SK-N-SH (cell line): ENCODE measurements around the gene GRM8. TPM values are rescaled to one million over a fixed set of nuclear protein-coding genes. Genes with fewer than 3 reads are reported as not detected.

Source experiments
- CTCF ChIA-PET: fragments of 300-600, 350-600 bp; formaldehyde crosslinking; extraction: SDS; loops from one replicate; lab custom pipeline; 2021; lab: Yijun Ruan, JAX
- POLR2A ChIA-PET: fragments of 350-600 bp; sonication (Branson Sonifier 250); formaldehyde crosslinking; extraction: SDS; loops from one replicate; lab custom pipeline; 2020; ENCODE audit warnings: antibody characterized with exemption, inconsistent platforms; lab: Yijun Ruan, JAX
- DNase-seq: peaks from one replicate; pipeline ENCODE4 v3.0.0; 2012
- H2AFZ ChIP-seq: fragments of 200-600 bp; sonication (generic); 2 replicates; pipeline ENCODE4 v1.8.1; 2016; ENCODE audit warnings: antibody characterized with exemption, mild to moderate bottlenecking, low read depth
- H3F3A ChIP-seq: fragments of 200-600 bp; sonication (generic); replicated peaks from 2 replicates; pipeline ENCODE3; 2016; ENCODE audit warnings: antibody characterized with exemption, mild to moderate bottlenecking; ENCODE audit not compliant: insufficient read depth
- H3K27ac ChIP-seq, 2 experiments: fragments of 200-500 bp in 1 of 2; fragments of 200-600 bp in 1 of 2; sonication (Bioruptor generic) in 1 of 2; sonication (generic), shearing (Covaris generic) in 1 of 2; 2 replicates each; pipeline versions ENCODE4 v1.5.1 to v1.6.1; 2014 to 2016; ENCODE audit warnings: low read depth in 2 of 2, inconsistent platforms in 1 of 2, low read length in 1 of 2, mild to moderate bottlenecking in 1 of 2, mixed read lengths in 1 of 2
- H3K27me3 ChIP-seq: fragments of 200-600 bp; sonication (generic), shearing (Covaris generic); 2 replicates; pipeline ENCODE4 v1.6.1; 2016; ENCODE audit warnings: mixed run types; ENCODE audit not compliant: insufficient read depth
- H3K36me3 ChIP-seq, 2 experiments: fragments of 200-500 bp in 1 of 2; fragments of 200-600 bp in 1 of 2; sonication (Bioruptor generic) in 1 of 2; sonication (generic) in 1 of 2; replicated peaks in 1 of 2; 2 replicates each; pipeline versions ENCODE3 to v1.5.1; 2014 to 2016; ENCODE audit warnings: low read length in 1 of 2, mild to moderate bottlenecking in 1 of 2; ENCODE audit not compliant: insufficient read depth in 2 of 2, control insufficient read depth in 1 of 2
- H3K4me1 ChIP-seq, 2 experiments: fragments of 200-500 bp in 1 of 2; fragments of 200-600 bp in 1 of 2; sonication (Bioruptor generic) in 1 of 2; sonication (generic), shearing (Covaris generic) in 1 of 2; 2 replicates each; pipeline versions ENCODE4 v1.5.1 to v1.6.1; 2014 to 2016; ENCODE audit warnings: low read depth in 1 of 2, low read length in 1 of 2, mixed run types in 1 of 2; ENCODE audit not compliant: insufficient read depth in 2 of 2, control insufficient read depth in 1 of 2
- H3K4me2 ChIP-seq: fragments of 200-600 bp; sonication (generic), shearing (Covaris generic); 2 replicates; pipeline ENCODE4 v1.6.1; 2017; ENCODE audit warnings: mixed run types
- H3K4me3 ChIP-seq, 2 experiments: fragments of 200-500 bp in 1 of 2; fragments of 200-600 bp in 1 of 2; sonication (Bioruptor generic) in 1 of 2; sonication (generic), shearing (Covaris generic) in 1 of 2; 2 replicates each; pipeline versions ENCODE4 v1.5.1 to v1.8.1; 2014 to 2016; ENCODE audit warnings: low read depth in 2 of 2, inconsistent platforms in 1 of 2, low read length in 1 of 2, mild to moderate bottlenecking in 1 of 2, mixed read lengths in 1 of 2, moderate library complexity in 1 of 2
- H3K79me2 ChIP-seq: fragments of 200-600 bp; sonication (generic); 2 replicates; pipeline ENCODE4 v1.8.1; 2017; ENCODE audit warnings: mild to moderate bottlenecking; ENCODE audit not compliant: insufficient read depth
- H3K9ac ChIP-seq: fragments of 200-600 bp; sonication (generic); 2 replicates; pipeline ENCODE4 v1.6.1; 2017; ENCODE audit warnings: mixed run types
- H3K9me2 ChIP-seq: fragments of 200-600 bp; sonication (generic); 2 replicates; pipeline ENCODE4 v1.6.1; 2017; ENCODE audit warnings: mixed run types
- H3K9me3 ChIP-seq: fragments of 200-600 bp; sonication (generic); 2 replicates; pipeline ENCODE4 v1.6.1; 2017; ENCODE audit warnings: mixed run types, mild to moderate bottlenecking, moderate library complexity
- H4K20me1 ChIP-seq: fragments of 200-600 bp; sonication (generic); 2 replicates; pipeline ENCODE4 v1.6.1; 2017; ENCODE audit warnings: mild to moderate bottlenecking, mixed run types; ENCODE audit not compliant: insufficient read depth
- CHD2 ChIP-seq: fragments of 150-350 bp; IDR thresholded peaks from 2 replicates; pipeline ENCODE4 v1.6.1; 2018; ENCODE audit warnings: low read length; ENCODE audit not compliant: partially characterized antibody
- CTCF ChIP-seq: fragments of 200-600 bp; sonication (generic); IDR thresholded peaks from 2 replicates; pipeline ENCODE4 v1.6.1; 2017; ENCODE audit warnings: antibody characterized with exemption, mild to moderate bottlenecking, moderate library complexity
- EP300 ChIP-seq, 2 experiments: IDR thresholded peaks; 2 replicates each; pipeline versions ENCODE4 v1.4.0 to v1.6.1; 2012; ENCODE audit warnings: borderline replicate concordance in 1 of 2, low read depth in 1 of 2, low read length in 1 of 2
- FOSL2 ChIP-seq: IDR thresholded peaks from 2 replicates; pipeline ENCODE4 v1.4.0; 2012; ENCODE audit warnings: low read depth, mild to moderate bottlenecking, moderate library complexity, borderline replicate concordance
- GATA2 ChIP-seq: sonication (generic); formaldehyde crosslinking; IDR thresholded peaks from 2 replicates; pipeline ENCODE4 v1.5.0; 2020; ENCODE audit warnings: mild to moderate bottlenecking, missing genetic modification reagents
- JUND ChIP-seq: IDR thresholded peaks from 2 replicates; pipeline ENCODE4 v1.4.0; 2012
- PBX3 ChIP-seq: IDR thresholded peaks from 2 replicates; pipeline ENCODE4; 2012
- POLR2AphosphoS5 ChIP-seq: IDR thresholded peaks from 2 replicates; pipeline ENCODE4 v1.6.1; 2012; ENCODE audit warnings: low read depth, low read length
- RXRA ChIP-seq: IDR thresholded peaks from 2 replicates; pipeline ENCODE4 v1.4.0; 2012; ENCODE audit warnings: low read depth, mild to moderate bottlenecking, borderline replicate concordance
- SMC3 ChIP-seq: IDR thresholded peaks from 2 replicates; pipeline ENCODE4 v1.6.1; 2012; ENCODE audit warnings: low read depth, low read length, improper control_type of control experiment
- TCF12 ChIP-seq: IDR thresholded peaks from 2 replicates; pipeline ENCODE4 v1.4.0; 2012
- TEAD4 ChIP-seq: IDR thresholded peaks from 2 replicates; pipeline ENCODE4 v1.4.0; 2012; ENCODE audit warnings: mild to moderate bottlenecking, borderline replicate concordance; ENCODE audit not compliant: insufficient read depth
- YY1 ChIP-seq: IDR thresholded peaks from 2 replicates; pipeline ENCODE4 v1.4.0; 2012; ENCODE audit warnings: low read depth, mild to moderate bottlenecking
- WGBS: methylation state at CpG from one replicate; pipeline ENCODE4 v1.1.6; 2017; ENCODE audit warnings: low lambda C conversion rate; 5-methylcytosine and 5-hydroxymethylcytosine counted together
- polyA plus RNA-seq, 3 experiments: library from polyadenylated mRNA; depleted of rRNA; stranded (reverse); fragments of >200 nt; gene quantifications; 2 replicates each; pipeline ENCODE4 v1.2.3, GENCODE V29; 2012

The GRM8 gene
- polyA plus RNA-seq, 1 of the 3 experiments (the other 2 are of a cell fraction), result 0.10 TPM

GRCh38 chr7:126529833-126530232, 722.9 kb downstream of the GRM8 start:
- POLR2A ChIA-PET, result no interaction called here
- Histone ChIP-seq H3K4me1 (peaks cover 0 to 16% of the 10 kb centered on the region in 2 experiments), H3K9me3 (no peaks in the 10 kb centered on the region), H3K36me3 (no peaks in the 10 kb centered on the region), H3K9me2 (no peaks in the 10 kb centered on the region), H3K79me2 (no peaks in the 10 kb centered on the region), H3K27ac (peak overlapping the region in 1 of 2 experiments; percentile 40; a peak in 2 of 4 replicates), H3K4me2 (peak overlapping the region; percentile 25; the same call in 1 of the 2 replicates), H3K4me3 (no peak overlapping the region), H3F3A (peaks cover 13% of the 10 kb centered on the region), H3K9ac (no peak overlapping the region)
- TF ChIP-seq TEAD4 (no peak), TCF12 (peak; percentile 30), CHD2 (no peak), GATA2 (CRISPR knock-in tag) (no peak), POLR2AphosphoS5 (no peak), CTCF (no peak), PBX3 (peak; percentile 60), JUND (peak; percentile 83), FOSL2 (peak; percentile 82; the same call in 1 of the 2 replicates), YY1 (no peak), RXRA (no peak), EP300 (IDR thresholded peaks at IDR 0.05; ENCODE audit: borderline replicate concordance in 1 of 2, low read depth in 1 of 2, low read length in 1 of 2) (peak in 1 of 2 experiments; percentile 25; a peak in 1 of 4 replicates)
- TF ChIP-seq, all 33 proteins: peak for 5
- no peaks in the 10 kb centered on the region for H4K20me1 ChIP-seq
- CTCF ChIA-PET, result interaction anchor here (1.6 kb wide), 1 partner anchor 11 kb away, joined by 6 read pairs; no protein-coding TSS in a partner anchor
- DNase-seq, result no peak
- H2AFZ ChIP-seq, result peak overlapping the region; percentile 22; the same call in 1 of the 2 replicates
- no peaks in the 10 kb centered on the region for H3K27me3 ChIP-seq

GRCh38 chr7:126529254-126529653, 723.5 kb downstream of the GRM8 start:
- no peaks in the 10 kb centered on the region for H3K27me3 ChIP-seq
- no peaks in the 10 kb centered on the region for H3K9me3 ChIP-seq
- H3K79me2 ChIP-seq, result no peaks in the 10 kb centered on the region
- no peaks in the 10 kb centered on the region for H3K9me2 ChIP-seq
- H2AFZ ChIP-seq, result no peak overlapping the region
- H3K36me3 ChIP-seq, result no peaks in the 10 kb centered on the region
- H3K4me1 ChIP-seq, result peaks cover 0 to 16% of the 10 kb centered on the region in 2 experiments
- H3K4me3 ChIP-seq, result no peak overlapping the region
- peak overlapping the region in 1 of 2 experiments; percentile 40; a peak in 2 of 4 replicates for H3K27ac ChIP-seq
- H4K20me1 ChIP-seq, result no peaks in the 10 kb centered on the region
- ChIA-PET POLR2A (no interaction called here), CTCF (no interaction called here)
- peaks cover 13% of the 10 kb centered on the region for H3F3A ChIP-seq
- TF ChIP-seq SMC3 (no peak), GATA2 (CRISPR knock-in tag) (no peak)
- DNase-seq, result no peak
- WGBS, result 69% methylated on average over 3 of the region's 3 CpGs
- no peak overlapping the region for H3K9ac ChIP-seq
- H3K4me2 ChIP-seq, result peak overlapping the region; percentile 12; the same call in 1 of the 2 replicates
